Esophagus muscularis mucosa (tissue), 4 donors: ENCODE measurements around the gene KCNQ5.

Source experiments
- EP300 ChIP-seq: sonication (generic); formaldehyde crosslinking; IDR thresholded peaks from one replicate; pipeline ENCODE4 v1.6.1; 2017; ENCODE audit warnings: antibody characterized with exemption
- POLR2AphosphoS5 ChIP-seq, 2 donors: sonication (generic); formaldehyde crosslinking; IDR thresholded peaks; one replicate each; pipeline ENCODE4 v1.6.1; 2017; ENCODE audit warnings: antibody characterized with exemption in 2 of 2
- TF ChIP-seq, protein P1 (sequence below), 3 experiments: fragments of 200-600 bp in 2 of 3; fragments of 450-650 bp in 1 of 3; sonication (generic) in 2 of 3; IDR thresholded peaks; one replicate each; pipeline ENCODE4 v1.5.1; 2017 to 2019; ENCODE audit warnings: antibody characterized with exemption in 3 of 3, mild to moderate bottlenecking in 2 of 3, moderate library complexity in 1 of 3

DNA sequence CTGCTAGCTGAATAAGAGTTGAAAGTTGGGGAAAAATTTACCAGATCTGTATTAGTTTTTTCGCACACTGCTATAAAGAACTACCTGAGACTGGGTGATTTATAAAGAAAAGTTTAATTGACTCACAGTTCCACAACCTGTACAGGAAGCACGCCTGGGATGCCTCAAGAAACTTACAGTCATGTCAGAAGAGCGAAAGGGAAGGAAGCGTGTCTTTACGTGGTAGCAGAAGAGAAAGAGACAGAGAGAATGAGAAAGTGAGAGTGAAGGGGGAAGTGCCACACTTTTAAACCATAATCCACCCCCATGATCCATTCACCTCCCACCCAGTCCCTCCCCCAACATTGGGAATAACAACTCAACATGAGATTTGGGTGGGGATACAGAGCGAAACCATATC lies 523.8 kb downstream of the KCNQ5 start:
- TF ChIP-seq, protein P1, sequence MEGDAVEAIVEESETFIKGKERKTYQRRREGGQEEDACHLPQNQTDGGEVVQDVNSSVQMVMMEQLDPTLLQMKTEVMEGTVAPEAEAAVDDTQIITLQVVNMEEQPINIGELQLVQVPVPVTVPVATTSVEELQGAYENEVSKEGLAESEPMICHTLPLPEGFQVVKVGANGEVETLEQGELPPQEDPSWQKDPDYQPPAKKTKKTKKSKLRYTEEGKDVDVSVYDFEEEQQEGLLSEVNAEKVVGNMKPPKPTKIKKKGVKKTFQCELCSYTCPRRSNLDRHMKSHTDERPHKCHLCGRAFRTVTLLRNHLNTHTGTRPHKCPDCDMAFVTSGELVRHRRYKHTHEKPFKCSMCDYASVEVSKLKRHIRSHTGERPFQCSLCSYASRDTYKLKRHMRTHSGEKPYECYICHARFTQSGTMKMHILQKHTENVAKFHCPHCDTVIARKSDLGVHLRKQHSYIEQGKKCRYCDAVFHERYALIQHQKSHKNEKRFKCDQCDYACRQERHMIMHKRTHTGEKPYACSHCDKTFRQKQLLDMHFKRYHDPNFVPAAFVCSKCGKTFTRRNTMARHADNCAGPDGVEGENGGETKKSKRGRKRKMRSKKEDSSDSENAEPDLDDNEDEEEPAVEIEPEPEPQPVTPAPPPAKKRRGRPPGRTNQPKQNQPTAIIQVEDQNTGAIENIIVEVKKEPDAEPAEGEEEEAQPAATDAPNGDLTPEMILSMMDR (IDR thresholded peaks at IDR 0.05): no peak
- no peak for TF ChIP-seq EP300
- TF ChIP-seq POLR2AphosphoS5 (IDR thresholded peaks at IDR 0.05): no peak
